K562 (cell line): ENCODE data around the gene PLEKHS1. TPM values are rescaled to one million over a fixed set of nuclear protein-coding genes. Genes with fewer than 3 reads are reported as not detected.

Experiments
- ATAC-seq: fragments of 200-7000 bp; cut with Tn5 transposase; 3 replicates; pipeline ENCODE4 v1.9.1; 2020; ENCODE audit warnings: moderate library complexity
- BruUV-seq: library from RNA; stranded (reverse); fragments of 400-500 nt; replicated peaks from 2 replicates; lab custom pipeline; 2021; lab: Mats Ljungman, UMichigan
- CTCF ChIA-PET: fragments of 300-600 bp; formaldehyde crosslinking; extraction: SDS; loops from one replicate; lab custom pipeline; 2021; ENCODE audit warnings: low intra/inter-chr PET ratio; lab: Yijun Ruan, JAX
- POLR2A ChIA-PET: fragments of 300-600, 350-650 bp; sonication (Branson Sonifier 250); formaldehyde crosslinking; extraction: SDS; loops from one replicate; lab custom pipeline; 2021; ENCODE audit warnings: antibody characterized with exemption, inconsistent platforms; lab: Yijun Ruan, JAX
- DNase-seq, 4 experiments: peaks; one replicate each; pipeline versions ENCODE4 v3.0.0 to v3.0.0-alpha.2; 2011 to 2018; ENCODE audit warnings: low spot score in 3 of 4, mixed read lengths in 3 of 4; ENCODE audit errors: extremely low read depth in 1 of 4
- FAIRE-seq: peaks from 2 replicates; lab custom pipeline; 2011; peaks lifted over from hg19 to GRCh38; lab: Jason Lieb, UNC
- H2AFZ ChIP-seq: 2 replicates; pipeline ENCODE4 v1.6.0; 2011; ENCODE audit warnings: low read depth, low read length, control low read depth, inconsistent platforms
- H3K27ac ChIP-seq: fragments of 200-600 bp; 3 replicates; pipeline ENCODE4 v1.8.0; 2011; ENCODE audit warnings: low read depth, mild to moderate bottlenecking, control low read depth, inconsistent platforms, low read length, moderate library complexity, mixed read lengths; ENCODE audit errors: extremely low read depth
- H3K27me3 ChIP-seq, 2 experiments: fragments of 300-600 bp in 1 of 2; 2 replicates in 1 of 2; 3 replicates in 1 of 2; pipeline versions ENCODE4 v1.6.0 to v1.8.0; 2011; ENCODE audit warnings: inconsistent platforms in 2 of 2, low read length in 2 of 2, mild to moderate bottlenecking in 1 of 2, mixed read lengths in 1 of 2, moderate library complexity in 1 of 2; ENCODE audit not compliant: control insufficient read depth in 2 of 2, insufficient read depth in 2 of 2
- H3K36me3 ChIP-seq: fragments of 300-600 bp; 3 replicates; pipeline ENCODE4 v1.8.0; 2011; ENCODE audit warnings: mild to moderate bottlenecking, low read length, inconsistent platforms; ENCODE audit not compliant: control insufficient read depth, insufficient read depth
- H3K4me1 ChIP-seq, 2 experiments: fragments of 200-600 bp in 1 of 2; replicated peaks in 1 of 2; 2 replicates in 1 of 2; 3 replicates in 1 of 2; pipeline versions ENCODE4 v1.5.1 to v1.8.0; 2011; ENCODE audit warnings: inconsistent platforms in 2 of 2, low read length in 2 of 2, mild to moderate bottlenecking in 1 of 2, mixed read lengths in 1 of 2, moderate library complexity in 1 of 2; ENCODE audit not compliant: control insufficient read depth in 2 of 2, insufficient read depth in 2 of 2
- H3K4me2 ChIP-seq: 2 replicates; pipeline ENCODE4 v1.6.1; 2011; ENCODE audit warnings: low read length, control low read depth, inconsistent platforms, mixed read lengths; ENCODE audit not compliant: insufficient read depth
- H3K4me3 ChIP-seq: fragments of 200-600 bp; sonication (generic), shearing (Covaris generic); 2 replicates; pipeline ENCODE4 v1.5.1; 2016; ENCODE audit warnings: control low read depth, inconsistent platforms
- H3K79me2 ChIP-seq: fragments of 200-600 bp; 3 replicates; pipeline ENCODE4 v1.8.0; 2011; ENCODE audit warnings: low read length, inconsistent platforms; ENCODE audit not compliant: control insufficient read depth, insufficient read depth
- H3K9ac ChIP-seq, 2 experiments: 2 replicates each; pipeline versions ENCODE4 v1.6.0 to v1.6.1; 2011; ENCODE audit warnings: low read depth in 2 of 2, low read length in 2 of 2, control low read depth in 1 of 2, inconsistent platforms in 1 of 2, mild to moderate bottlenecking in 1 of 2, mixed read lengths in 1 of 2; ENCODE audit not compliant: insufficient read depth in 1 of 2
- H3K9me1 ChIP-seq: one replicate; pipeline ENCODE4 v1.6.0; 2011; ENCODE audit warnings: inconsistent platforms, mild to moderate bottlenecking, low read length, moderate library complexity; ENCODE audit not compliant: control insufficient read depth, insufficient read depth
- H3K9me3 ChIP-seq: replicated peaks from 2 replicates; pipeline ENCODE4 v1.5.1; 2011; ENCODE audit warnings: low read depth, low read length, inconsistent platforms; ENCODE audit not compliant: control insufficient read depth, insufficient read depth
- H4K20me1 ChIP-seq: replicated peaks from 2 replicates; pipeline ENCODE4 v1.6.1; 2011; ENCODE audit warnings: low read length, inconsistent platforms, mixed read lengths; ENCODE audit not compliant: control insufficient read depth, insufficient read depth
- CSDE1 ChIP-seq, 2 experiments: fragments of 450-650 bp; IDR thresholded peaks; 2 replicates each; pipeline ENCODE4 v1.6.1; 2016; ENCODE audit warnings: mild to moderate bottlenecking in 1 of 2
- GTF2A2 ChIP-seq: IDR thresholded peaks from 2 replicates; pipeline ENCODE4 v1.6.1; 2016; ENCODE audit warnings: mild to moderate bottlenecking, missing genetic modification characterization, missing compliant biosample characterization
- HCFC1 ChIP-seq: IDR thresholded peaks from 2 replicates; pipeline ENCODE4 v1.6.1; 2012; ENCODE audit warnings: low read depth, low read length, improper control_type of control experiment
- NCOA4 ChIP-seq: fragments of 450-650 bp; IDR thresholded peaks from 2 replicates; pipeline ENCODE4 v1.6.1; 2018; ENCODE audit warnings: mild to moderate bottlenecking; ENCODE audit not compliant: partially characterized antibody
- RNF2 ChIP-seq: sonication (generic); IDR thresholded peaks from 2 replicates; pipeline ENCODE4 v1.6.1; 2016
- ZNF232 ChIP-seq: sonication (generic); formaldehyde crosslinking; IDR thresholded peaks from 2 replicates; pipeline ENCODE4 v1.8.0; 2022; ENCODE audit warnings: mild to moderate bottlenecking, missing genetic modification reagents
- ZNF354B ChIP-seq: fragments of 250-450 bp; sonication (Bioruptor Pico); IDR thresholded peaks from 2 replicates; pipeline ENCODE4 v1.4.0; 2020
- ZNF695 ChIP-seq: fragments of 450-650 bp; formaldehyde crosslinking; IDR thresholded peaks from 2 replicates; pipeline ENCODE4 v1.4.0; 2020; ENCODE audit warnings: mild to moderate bottlenecking, moderate library complexity
- in situ Hi-C: fragments of 300-500 bp; cut with MboI; formaldehyde crosslinking; loops from 4 replicates; pipeline ENCODE4 v1.15.0; 2018; ENCODE audit warnings: inconsistent platforms, mixed read lengths
- intact Hi-C: fragments of 100-400 bp; cut with micrococcal nuclease; formaldehyde crosslinking; loops from 2 replicates; pipeline ENCODE4 v1.14.2; 2022
- polyA plus RNA-seq, 8 experiments: library from polyadenylated mRNA; depleted of rRNA in 4 of 8; stranded (reverse) in 5 of 8; unstranded in 3 of 8; fragments of >200 nt; fragmentation: Nextera tagmentation in 2 of 8; fragmentation: Illumina TruSeq in 1 of 8; extraction: Ambion mirVana in 2 of 8; extraction: Trizol in 1 of 8; gene quantifications; 2 replicates each; pipeline versions ENCODE4 v1.2.1 to v1.2.3, GENCODE V29; 2011 to 2014; ENCODE audit warnings: inconsistent platforms in 1 of 8, missing spikeins in 1 of 8
- total RNA-seq, 7 experiments: library from RNA; depleted of rRNA in 6 of 7; stranded (reverse); fragments of >200 nt in 6 of 7; fragmentation: Illumina TruSeq in 2 of 7; extraction: Trizol in 2 of 7; gene quantifications; 2 replicates each; pipeline versions ENCODE4 v1.2.1 to v1.2.3, GENCODE V29; 2011 to 2021; ENCODE audit warnings: low replicate concordance in 1 of 7
- TF ChIP-seq, protein P1 (sequence below): fragments of 450-650 bp; IDR thresholded peaks from 2 replicates; pipeline ENCODE4 v1.6.1; 2016; ENCODE audit warnings: mild to moderate bottlenecking, moderate library complexity
- TF ChIP-seq, protein P2 (sequence below): sonication (generic); formaldehyde crosslinking; IDR thresholded peaks from 2 replicates; pipeline ENCODE4 v1.8.1; 2023; ENCODE audit warnings: mild to moderate bottlenecking, missing genetic modification reagents
- TF ChIP-seq, protein P3 (sequence below): fragments of 250-450 bp; sonication (Bioruptor Pico); IDR thresholded peaks from 2 replicates; pipeline ENCODE4 v1.4.0; 2020; ENCODE audit warnings: mild to moderate bottlenecking, moderate library complexity

The PLEKHS1 gene
- total and polyA plus RNA-seq, 9 of the 15 experiments (the other 6 are each of a cell fraction or from before 2014, with no cell fraction given) = not detected

DNA sequence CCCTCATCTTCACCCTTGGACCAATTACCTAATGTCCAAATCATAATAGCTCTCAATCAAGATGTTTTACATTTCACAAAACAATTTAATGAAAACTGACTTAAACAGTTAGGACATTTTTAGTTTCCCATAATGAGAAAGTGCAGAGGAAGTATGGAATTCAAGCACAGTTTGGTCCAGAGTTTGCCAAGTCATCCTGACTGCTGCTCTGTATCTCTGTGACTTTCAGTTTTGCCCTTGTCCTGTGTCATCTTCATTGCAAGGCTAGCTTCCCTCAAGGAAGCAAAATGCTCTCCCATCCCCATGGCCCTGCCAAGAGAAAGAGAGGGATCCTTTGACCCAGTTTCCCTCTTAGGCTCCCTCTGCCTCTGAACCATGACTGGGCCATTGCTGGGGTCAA is 7.9 kb upstream of the PLEKHS1 start:
- H3K27me3 ChIP-seq = no peaks in the 10 kb centered on the region; a peak in 1 of 5 replicates
- in situ Hi-C loops (no loop called here), intact Hi-C loops (no loop called here)
- no peak overlapping the region for H3K27ac ChIP-seq
- DNase-seq (no peak), ATAC-seq (no peak), FAIRE-seq (no peak)
- no peaks in the 10 kb centered on the region for H3K9me1 ChIP-seq
- H3K4me2 ChIP-seq = no peak overlapping the region
- ChIA-PET POLR2A (no interaction called here), CTCF (no interaction called here)
- no peaks in the 10 kb centered on the region for H3K79me2 ChIP-seq
- H3K4me1 ChIP-seq = no peaks in the 10 kb centered on the region
- no peaks in the 10 kb centered on the region for H3K36me3 ChIP-seq
- H2AFZ ChIP-seq = no peak overlapping the region
- H3K9ac ChIP-seq = no peak overlapping the region
- BruUV-seq = no TSS peak
- H4K20me1 ChIP-seq = no peaks in the 10 kb centered on the region
- no peaks in the 10 kb centered on the region for H3K9me3 ChIP-seq
- no peak overlapping the region for H3K4me3 ChIP-seq
- TF ChIP-seq, protein P1, sequence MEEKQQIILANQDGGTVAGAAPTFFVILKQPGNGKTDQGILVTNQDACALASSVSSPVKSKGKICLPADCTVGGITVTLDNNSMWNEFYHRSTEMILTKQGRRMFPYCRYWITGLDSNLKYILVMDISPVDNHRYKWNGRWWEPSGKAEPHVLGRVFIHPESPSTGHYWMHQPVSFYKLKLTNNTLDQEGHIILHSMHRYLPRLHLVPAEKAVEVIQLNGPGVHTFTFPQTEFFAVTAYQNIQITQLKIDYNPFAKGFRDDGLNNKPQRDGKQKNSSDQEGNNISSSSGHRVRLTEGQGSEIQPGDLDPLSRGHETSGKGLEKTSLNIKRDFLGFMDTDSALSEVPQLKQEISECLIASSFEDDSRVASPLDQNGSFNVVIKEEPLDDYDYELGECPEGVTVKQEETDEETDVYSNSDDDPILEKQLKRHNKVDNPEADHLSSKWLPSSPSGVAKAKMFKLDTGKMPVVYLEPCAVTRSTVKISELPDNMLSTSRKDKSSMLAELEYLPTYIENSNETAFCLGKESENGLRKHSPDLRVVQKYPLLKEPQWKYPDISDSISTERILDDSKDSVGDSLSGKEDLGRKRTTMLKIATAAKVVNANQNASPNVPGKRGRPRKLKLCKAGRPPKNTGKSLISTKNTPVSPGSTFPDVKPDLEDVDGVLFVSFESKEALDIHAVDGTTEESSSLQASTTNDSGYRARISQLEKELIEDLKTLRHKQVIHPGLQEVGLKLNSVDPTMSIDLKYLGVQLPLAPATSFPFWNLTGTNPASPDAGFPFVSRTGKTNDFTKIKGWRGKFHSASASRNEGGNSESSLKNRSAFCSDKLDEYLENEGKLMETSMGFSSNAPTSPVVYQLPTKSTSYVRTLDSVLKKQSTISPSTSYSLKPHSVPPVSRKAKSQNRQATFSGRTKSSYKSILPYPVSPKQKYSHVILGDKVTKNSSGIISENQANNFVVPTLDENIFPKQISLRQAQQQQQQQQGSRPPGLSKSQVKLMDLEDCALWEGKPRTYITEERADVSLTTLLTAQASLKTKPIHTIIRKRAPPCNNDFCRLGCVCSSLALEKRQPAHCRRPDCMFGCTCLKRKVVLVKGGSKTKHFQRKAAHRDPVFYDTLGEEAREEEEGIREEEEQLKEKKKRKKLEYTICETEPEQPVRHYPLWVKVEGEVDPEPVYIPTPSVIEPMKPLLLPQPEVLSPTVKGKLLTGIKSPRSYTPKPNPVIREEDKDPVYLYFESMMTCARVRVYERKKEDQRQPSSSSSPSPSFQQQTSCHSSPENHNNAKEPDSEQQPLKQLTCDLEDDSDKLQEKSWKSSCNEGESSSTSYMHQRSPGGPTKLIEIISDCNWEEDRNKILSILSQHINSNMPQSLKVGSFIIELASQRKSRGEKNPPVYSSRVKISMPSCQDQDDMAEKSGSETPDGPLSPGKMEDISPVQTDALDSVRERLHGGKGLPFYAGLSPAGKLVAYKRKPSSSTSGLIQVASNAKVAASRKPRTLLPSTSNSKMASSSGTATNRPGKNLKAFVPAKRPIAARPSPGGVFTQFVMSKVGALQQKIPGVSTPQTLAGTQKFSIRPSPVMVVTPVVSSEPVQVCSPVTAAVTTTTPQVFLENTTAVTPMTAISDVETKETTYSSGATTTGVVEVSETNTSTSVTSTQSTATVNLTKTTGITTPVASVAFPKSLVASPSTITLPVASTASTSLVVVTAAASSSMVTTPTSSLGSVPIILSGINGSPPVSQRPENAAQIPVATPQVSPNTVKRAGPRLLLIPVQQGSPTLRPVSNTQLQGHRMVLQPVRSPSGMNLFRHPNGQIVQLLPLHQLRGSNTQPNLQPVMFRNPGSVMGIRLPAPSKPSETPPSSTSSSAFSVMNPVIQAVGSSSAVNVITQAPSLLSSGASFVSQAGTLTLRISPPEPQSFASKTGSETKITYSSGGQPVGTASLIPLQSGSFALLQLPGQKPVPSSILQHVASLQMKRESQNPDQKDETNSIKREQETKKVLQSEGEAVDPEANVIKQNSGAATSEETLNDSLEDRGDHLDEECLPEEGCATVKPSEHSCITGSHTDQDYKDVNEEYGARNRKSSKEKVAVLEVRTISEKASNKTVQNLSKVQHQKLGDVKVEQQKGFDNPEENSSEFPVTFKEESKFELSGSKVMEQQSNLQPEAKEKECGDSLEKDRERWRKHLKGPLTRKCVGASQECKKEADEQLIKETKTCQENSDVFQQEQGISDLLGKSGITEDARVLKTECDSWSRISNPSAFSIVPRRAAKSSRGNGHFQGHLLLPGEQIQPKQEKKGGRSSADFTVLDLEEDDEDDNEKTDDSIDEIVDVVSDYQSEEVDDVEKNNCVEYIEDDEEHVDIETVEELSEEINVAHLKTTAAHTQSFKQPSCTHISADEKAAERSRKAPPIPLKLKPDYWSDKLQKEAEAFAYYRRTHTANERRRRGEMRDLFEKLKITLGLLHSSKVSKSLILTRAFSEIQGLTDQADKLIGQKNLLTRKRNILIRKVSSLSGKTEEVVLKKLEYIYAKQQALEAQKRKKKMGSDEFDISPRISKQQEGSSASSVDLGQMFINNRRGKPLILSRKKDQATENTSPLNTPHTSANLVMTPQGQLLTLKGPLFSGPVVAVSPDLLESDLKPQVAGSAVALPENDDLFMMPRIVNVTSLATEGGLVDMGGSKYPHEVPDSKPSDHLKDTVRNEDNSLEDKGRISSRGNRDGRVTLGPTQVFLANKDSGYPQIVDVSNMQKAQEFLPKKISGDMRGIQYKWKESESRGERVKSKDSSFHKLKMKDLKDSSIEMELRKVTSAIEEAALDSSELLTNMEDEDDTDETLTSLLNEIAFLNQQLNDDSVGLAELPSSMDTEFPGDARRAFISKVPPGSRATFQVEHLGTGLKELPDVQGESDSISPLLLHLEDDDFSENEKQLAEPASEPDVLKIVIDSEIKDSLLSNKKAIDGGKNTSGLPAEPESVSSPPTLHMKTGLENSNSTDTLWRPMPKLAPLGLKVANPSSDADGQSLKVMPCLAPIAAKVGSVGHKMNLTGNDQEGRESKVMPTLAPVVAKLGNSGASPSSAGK = no peak
- TF ChIP-seq, protein P2, sequence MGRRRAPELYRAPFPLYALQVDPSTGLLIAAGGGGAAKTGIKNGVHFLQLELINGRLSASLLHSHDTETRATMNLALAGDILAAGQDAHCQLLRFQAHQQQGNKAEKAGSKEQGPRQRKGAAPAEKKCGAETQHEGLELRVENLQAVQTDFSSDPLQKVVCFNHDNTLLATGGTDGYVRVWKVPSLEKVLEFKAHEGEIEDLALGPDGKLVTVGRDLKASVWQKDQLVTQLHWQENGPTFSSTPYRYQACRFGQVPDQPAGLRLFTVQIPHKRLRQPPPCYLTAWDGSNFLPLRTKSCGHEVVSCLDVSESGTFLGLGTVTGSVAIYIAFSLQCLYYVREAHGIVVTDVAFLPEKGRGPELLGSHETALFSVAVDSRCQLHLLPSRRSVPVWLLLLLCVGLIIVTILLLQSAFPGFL (CRISPR knock-in tag) = no peak
- TF ChIP-seq ZNF232 (CRISPR knock-in tag) = no peak
- TF ChIP-seq ZNF354B (CRISPR knock-in tag) = no peak
- TF ChIP-seq ZNF695 (CRISPR knock-in tag) = no peak
- no peak for TF ChIP-seq HCFC1
- TF ChIP-seq CSDE1 (IDR thresholded peaks at IDR 0.05) = no peak
- TF ChIP-seq NCOA4 = no peak
- TF ChIP-seq, protein P3, sequence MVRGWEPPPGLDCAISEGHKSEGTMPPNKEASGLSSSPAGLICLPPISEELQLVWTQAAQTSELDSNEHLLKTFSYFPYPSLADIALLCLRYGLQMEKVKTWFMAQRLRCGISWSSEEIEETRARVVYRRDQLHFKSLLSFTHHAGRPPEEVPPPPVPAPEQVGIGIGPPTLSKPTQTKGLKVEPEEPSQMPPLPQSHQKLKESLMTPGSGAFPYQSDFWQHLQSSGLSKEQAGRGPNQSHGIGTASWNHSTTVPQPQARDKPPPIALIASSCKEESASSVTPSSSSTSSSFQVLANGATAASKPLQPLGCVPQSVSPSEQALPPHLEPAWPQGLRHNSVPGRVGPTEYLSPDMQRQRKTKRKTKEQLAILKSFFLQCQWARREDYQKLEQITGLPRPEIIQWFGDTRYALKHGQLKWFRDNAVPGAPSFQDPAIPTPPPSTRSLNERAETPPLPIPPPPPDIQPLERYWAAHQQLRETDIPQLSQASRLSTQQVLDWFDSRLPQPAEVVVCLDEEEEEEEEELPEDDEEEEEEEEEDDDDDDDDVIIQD = no peak
- no peak for TF ChIP-seq GTF2A2 (tag)
- no peak for TF ChIP-seq RNF2
